ENCODE data around the gene SRM.

- no peak for TF ChIP-seq CEBPB (IDR thresholded peaks at IDR 0.05)
- TF ChIP-seq CREB1 (IDR thresholded peaks at IDR 0.05; ENCODE audit: low read depth), result no peak
Measured at GRCh38 chr1:11064942-11065341, 5.1 kb upstream of the SRM start.

Measured in Ishikawa (cell line).